Embryonic facial prominence (tissue), 1 donor: ENCODE data around the gene LLGL2.
"Not testable (repeated sequence)": the region's sequence is repeated elsewhere in the genome, so short reads cannot be mapped to it uniquely, and the experiment has no call there.

Experiments
- DNase-seq: peaks from one replicate; pipeline ENCODE4 v3.0.0-alpha.2; 2016; ENCODE audit errors: extremely low spot score

Gene LLGL2

DNA sequence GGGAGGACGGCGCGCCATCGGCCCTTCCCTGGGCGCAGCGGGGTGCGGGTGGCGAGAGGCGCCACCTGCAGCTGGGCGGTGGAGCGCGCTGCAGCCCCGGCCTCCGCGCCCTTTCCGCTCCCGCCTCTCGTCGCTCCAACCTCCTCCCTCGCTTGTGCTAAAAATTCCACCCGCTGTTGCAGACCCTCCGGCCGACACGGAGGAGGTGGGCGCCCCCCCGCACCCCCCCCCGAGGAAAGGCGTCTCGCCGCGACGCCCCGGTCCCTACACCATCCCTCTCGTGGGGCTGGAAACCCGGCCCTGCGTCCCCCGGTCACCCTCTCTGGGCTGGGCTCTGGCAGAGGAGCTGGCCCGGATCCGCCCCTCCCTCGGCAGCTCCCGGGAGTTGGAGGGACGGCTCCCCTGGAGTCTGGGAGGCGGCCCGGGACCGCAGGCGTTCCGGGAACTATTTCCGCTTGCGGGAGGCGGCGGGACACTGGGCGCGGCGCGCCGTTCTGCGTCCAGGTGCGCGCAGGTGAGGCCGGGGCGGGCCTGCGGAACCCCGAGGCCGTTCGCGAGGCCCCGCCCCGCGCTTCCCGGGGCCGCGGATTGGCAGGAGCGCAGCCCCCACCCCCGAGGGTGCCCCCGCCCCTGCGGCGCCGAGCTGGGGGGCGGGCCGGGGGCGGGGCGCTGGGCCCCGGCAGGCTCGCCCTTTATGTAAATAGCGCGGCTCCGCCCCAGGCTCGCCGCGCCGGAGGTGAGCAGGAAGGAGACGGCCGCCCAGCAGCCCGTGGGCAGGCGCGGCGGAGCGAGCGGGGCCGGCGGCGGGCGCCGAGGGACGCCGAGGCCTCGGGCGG, at the start of gene LLGL2:
Gene LLGL2 (plus strand): TSS at position 728 of the 836 bp plus-strand sequence. CDS start 17,730 bp downstream, outside the sequence.
- DNase-seq = no peak

- no peak for DNase-seq
Measured at GRCh38 chr17:75475851-75476250, 49.6 kb upstream of the LLGL2 start.

- no peak for DNase-seq
Measured at GRCh38 chr17:75476271-75476671, 49.2 kb upstream of the LLGL2 start.

DNA sequence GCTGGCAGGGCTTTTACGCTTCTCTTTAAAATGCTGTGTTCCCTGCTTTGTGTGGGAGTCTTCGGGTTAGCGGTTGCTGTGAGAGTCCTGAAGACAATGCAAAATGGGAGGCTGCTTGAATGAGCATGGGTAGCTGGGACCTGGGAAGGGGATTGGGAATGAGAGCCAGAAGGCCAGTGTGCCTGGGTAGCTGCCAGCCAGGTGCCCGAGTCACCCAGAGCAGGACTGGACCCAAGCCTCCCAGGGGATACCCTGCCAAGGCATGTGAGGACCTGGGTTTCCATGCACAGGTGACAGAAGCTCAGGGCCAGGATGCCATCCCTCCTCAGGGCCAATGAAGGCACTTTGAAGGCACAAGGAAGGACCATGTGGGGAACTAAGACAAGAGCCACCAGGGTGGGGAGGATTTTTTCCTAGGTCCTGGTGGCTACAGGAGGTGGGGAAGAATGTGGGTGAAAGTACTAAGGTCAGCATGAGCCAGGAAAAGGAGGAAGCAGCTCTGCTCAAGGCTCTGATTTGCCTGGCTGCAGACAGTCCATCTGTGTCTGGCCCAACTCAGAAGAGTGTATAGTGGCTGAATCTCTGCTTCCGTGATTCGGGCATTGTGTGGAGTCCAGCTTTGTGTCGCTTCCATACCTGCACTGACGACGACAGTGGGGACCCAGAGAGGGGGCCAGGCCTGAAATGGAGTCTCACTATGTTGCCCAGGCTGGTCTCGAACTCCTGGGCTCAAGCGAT, 48.6 kb upstream of the LLGL2 start:
- no peak for DNase-seq

DNA sequence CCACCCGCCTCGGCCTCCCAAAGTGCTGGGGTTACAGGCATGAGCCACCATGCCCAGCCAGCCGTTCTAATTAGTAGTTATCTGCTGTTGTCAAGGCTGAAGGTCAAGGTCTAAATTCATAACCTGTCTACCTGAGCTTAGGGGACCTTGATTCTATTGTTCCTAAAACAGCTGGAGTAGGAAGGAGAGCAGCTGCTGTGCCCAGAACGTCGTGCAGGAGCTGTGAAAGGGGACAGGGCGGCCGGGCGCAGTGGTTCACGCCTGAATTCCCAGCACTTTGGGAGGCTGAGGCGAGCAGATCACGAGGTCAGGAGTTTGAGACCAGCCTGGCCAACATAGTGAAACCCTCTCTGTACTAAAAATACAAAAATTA, 48.0 kb upstream of the LLGL2 start:
- DNase-seq = not testable (repeated sequence)

GRCh38 chr17:75478508-75478907, 47.0 kb upstream of the LLGL2 start:
- DNase-seq = no peak

GRCh38 chr17:75480281-75480680, 45.2 kb upstream of the LLGL2 start:
- no peak for DNase-seq

DNA sequence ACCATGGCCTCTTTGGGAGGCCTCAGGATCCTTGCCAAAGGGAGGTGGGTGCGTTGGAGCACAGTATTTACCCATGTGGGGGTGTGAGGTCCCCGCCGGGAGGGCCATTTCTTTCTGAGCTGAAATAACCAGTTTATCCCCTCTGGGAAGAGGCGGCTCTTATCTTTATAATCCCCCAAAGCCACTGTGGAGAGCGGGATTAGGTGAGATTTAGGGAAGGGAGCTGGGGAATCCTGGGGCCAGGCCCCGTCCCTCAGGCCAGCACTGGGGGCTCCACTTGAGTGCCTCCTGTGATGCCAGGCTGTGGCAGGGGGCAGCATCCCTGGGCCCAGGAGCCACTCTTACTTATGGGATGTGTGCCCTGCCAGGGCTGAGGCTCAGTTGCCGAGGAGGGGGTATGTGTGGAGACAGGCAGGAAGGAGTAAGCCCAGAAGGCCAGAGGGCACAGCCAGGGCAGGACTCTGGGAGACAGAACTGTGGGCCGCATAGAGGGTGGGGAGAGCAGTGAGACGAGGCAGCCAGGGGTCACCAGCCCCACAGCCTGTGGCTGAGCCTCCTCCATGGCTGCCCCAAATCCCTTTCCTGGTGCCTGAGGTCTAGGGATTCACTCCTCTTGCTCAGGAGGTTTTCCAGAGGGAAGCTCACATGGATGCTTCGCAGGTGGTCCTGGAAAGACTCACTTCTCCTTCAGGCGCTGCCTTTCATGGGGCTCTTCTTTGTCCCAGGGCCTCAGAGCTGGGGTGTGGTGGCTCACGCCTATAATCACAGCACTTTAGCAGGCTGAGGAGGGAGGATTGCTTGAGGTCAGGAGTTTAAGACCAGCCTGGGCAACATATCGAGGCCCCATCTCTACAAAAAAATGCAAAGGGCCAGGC, 44.1 kb upstream of the LLGL2 start:
- DNase-seq = no peak

DNA sequence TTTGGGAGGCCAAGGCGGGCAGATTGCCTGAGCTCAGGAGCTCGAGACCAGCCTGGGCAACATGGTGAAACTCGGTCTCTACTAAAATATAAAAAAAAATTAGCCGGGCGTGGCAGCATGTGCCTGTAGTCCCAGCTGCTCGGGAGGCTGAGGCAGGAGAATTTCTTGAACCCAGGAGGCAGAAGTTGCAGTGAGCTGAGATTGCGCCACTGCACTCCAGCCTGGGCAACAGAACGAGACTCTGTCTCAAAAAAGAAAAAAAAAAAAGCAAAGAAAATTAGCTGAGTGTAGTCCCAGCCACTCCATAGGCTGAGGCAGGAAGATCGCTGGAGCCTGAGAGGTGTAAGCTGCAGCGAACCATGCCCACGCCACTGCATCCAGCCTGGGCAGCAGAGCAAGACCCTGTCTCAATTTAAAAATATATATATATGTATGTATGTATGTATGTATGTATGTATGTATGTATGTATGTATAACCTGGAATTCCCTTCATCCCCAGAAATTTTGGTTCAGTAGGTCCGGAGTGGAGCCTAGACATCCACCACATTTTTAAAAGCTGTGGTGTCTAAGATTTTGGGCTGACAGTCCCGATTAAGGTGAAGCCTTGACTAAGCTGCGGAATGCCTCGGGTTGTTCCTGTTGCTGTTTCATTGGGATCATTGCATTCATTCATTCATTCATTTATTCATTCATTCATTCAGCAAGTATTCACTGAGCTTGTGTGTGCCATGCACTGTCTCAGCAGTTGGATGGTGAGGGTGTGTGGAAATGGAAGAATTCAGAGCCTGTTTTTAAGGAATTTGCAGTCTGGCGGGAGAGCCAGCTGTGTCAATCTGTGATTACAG, 43.2 kb upstream of the LLGL2 start:
- no peak for DNase-seq

GRCh38 chr17:75485688-75486087, 39.8 kb upstream of the LLGL2 start:
- no peak for DNase-seq

- no peak for DNase-seq
Measured at GRCh38 chr17:75486151-75486550, 39.3 kb upstream of the LLGL2 start.

DNA sequence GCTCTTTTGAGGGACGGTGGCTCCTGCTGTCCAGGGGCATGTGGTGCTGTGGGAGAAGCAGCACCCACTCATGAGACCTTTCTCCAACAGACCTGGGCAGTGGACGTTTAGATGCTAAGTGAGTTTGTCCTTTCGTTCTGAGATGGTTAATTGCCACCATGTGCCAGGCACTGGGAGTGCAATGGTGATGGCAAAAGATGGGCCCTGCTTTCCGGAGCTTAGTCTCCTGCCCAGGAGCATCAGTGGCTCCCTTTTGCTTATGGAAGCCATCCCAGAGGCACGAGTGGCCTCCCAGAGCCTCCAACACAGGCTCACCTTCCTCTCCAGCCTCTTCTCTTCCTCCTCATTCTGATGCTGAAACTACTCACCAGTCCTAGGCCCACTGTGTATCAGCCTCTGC, 38.5 kb upstream of the LLGL2 start:
- no peak for DNase-seq

DNA sequence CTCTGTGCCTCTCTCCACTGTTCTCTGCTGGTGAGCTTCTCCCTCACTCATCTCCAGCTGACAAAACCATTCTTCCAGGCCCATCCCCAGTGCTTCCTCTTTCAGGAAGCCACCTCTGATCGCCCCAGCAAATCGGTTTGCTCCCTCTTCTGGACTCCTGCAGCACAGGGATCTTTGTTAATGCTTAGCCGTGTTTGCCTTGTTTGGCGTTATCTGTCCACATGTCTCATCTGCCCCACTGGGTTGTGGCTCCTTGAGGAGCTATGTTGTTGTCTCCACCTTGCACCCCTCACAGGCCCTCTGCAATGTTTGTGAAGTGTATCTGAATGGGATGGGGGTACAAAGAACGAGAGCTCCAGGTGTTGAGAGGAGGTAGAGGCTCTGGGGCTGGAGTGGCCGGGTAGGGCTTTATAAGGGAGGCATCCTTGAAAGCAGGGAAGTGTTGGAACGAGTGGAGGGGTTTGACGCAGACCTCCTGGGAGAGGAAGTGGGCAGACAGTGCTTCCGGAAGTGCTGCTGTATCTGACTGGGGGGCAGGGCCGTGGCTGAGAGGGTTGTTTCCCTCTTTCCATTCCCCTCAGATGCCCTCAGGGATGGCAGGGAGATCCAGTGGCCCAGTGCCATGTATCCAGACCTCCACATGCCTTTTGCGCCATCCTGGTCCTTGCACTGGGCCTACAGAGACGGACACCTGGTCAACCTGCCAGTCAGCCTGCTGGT, 38.0 kb upstream of the LLGL2 start:
- no peak for DNase-seq

GRCh38 chr17:75488693-75489510, 36.6 kb upstream of the LLGL2 start:
- no peak for DNase-seq

- DNase-seq = no peak
Measured at GRCh38 chr17:75489511-75489955, 36.0 kb upstream of the LLGL2 start.

- no peak for DNase-seq
Measured at GRCh38 chr17:75490173-75490743, 35.2 kb upstream of the LLGL2 start.

GRCh38 chr17:75490953-75491649, 34.4 kb upstream of the LLGL2 start:
- no peak for DNase-seq

GRCh38 chr17:75491680-75492079, 33.8 kb upstream of the LLGL2 start:
- DNase-seq = no peak
